ENCODE data around the gene PLCB1. TPM values are rescaled to one million over a fixed set of nuclear protein-coding genes. Genes with fewer than 3 reads are reported as not detected.

Gene PLCB1
- total and polyA plus RNA-seq, 2 of the 4 experiments (the other 2 are of a cell fraction): 5.6 to 16.1 TPM

- no peak overlapping the region for H3K14ac ChIP-seq (replicated peaks; ENCODE audit: low read depth, low read length)
- no peak overlapping the region for H2BK15ac ChIP-seq (ENCODE audit: low read depth, low read length)
- no peak overlapping the region for H2AK9ac ChIP-seq (replicated peaks; ENCODE audit: low read depth, low read length, poor library complexity)
- no peaks in the 10 kb centered on the region for H3K9me3 ChIP-seq (ENCODE audit: control insufficient read depth, insufficient read depth, low read length)
- no peak overlapping the region for H2BK20ac ChIP-seq (ENCODE audit: low read depth, low read length)
- no peak overlapping the region for H3K18ac ChIP-seq (ENCODE audit: low read depth, low read length)
- no peak overlapping the region for H4K8ac ChIP-seq (ENCODE audit: low read depth in 2 of 2, low read length in 2 of 2)
- no peak overlapping the region for H3K4me2 ChIP-seq (ENCODE audit: low read depth, low read length)
- in situ Hi-C loops (cut with MboI; ENCODE audit: low sequenced_read_pairs): no loop called here
- WGBS, 2 experiments (ENCODE audit: extremely low coverage in 2 of 2, insufficient read length in 1 of 2): no CpG with 5 or more reads among the region's 6 CpGs
- H3K36me3 ChIP-seq (ENCODE audit: control insufficient read depth, insufficient read depth, low read length): peaks cover 2% of the 10 kb centered on the region
- H2AK5ac ChIP-seq (ENCODE audit: low read depth, low read length): no peak overlapping the region
- no peak for DNase-seq
- no peak overlapping the region for H2AFZ ChIP-seq (replicated peaks; ENCODE audit: low read length, poor library complexity)
- intact Hi-C loops (cut with micrococcal nuclease): no loop called here
- H3K23ac ChIP-seq (ENCODE audit: low read depth, low read length): no peak overlapping the region
- no TSS peak for BruUV-seq (replicated peaks)
- H3K56ac ChIP-seq (ENCODE audit: extremely low read depth, insufficient read depth, low read length): no peak overlapping the region
- no peaks in the 10 kb centered on the region for H3K27me3 ChIP-seq (ENCODE audit: control insufficient read depth, insufficient read depth, low read length)
- no peak overlapping the region for H4K5ac ChIP-seq (ENCODE audit: low read depth, low read length)
- no peaks in the 10 kb centered on the region for H3K9me1 ChIP-seq (ENCODE audit: insufficient read depth, low read length)
- no peak overlapping the region for H2BK5ac ChIP-seq (ENCODE audit: low read depth, low read length, poor library complexity, severe bottlenecking)
- POLR2A ChIA-PET (ENCODE audit: unreplicated experiment): no interaction called here
- no peak overlapping the region for H3K27ac ChIP-seq (ENCODE audit: insufficient read depth, low read length)
- no peak overlapping the region for H2BK120ac ChIP-seq (ENCODE audit: low read depth, low read length)
- H3K4me3 ChIP-seq (ENCODE audit: insufficient read depth, low read depth, low read length): no peak overlapping the region
- no peak for TF ChIP-seq BHLHE40 (IDR thresholded peaks at IDR 0.05; ENCODE audit: low read depth, low read length)
- TF ChIP-seq RAD21 (IDR thresholded peaks at IDR 0.05; ENCODE audit: low read length): no peak
- TF ChIP-seq MAZ (IDR thresholded peaks at IDR 0.05; ENCODE audit: borderline replicate concordance, low read depth, low read length): no peak
- no peak for TF ChIP-seq MXI1 (IDR thresholded peaks at IDR 0.05; ENCODE audit: borderline replicate concordance, low read depth, low read length)
- TF ChIP-seq NFE2L2 (IDR thresholded peaks at IDR 0.05; ENCODE audit: low read depth, low read length): no peak
- no peak for TF ChIP-seq RFX5 (IDR thresholded peaks at IDR 0.05; ENCODE audit: low read depth, low read length)
- TF ChIP-seq POLR2A (IDR thresholded peaks at IDR 0.05; ENCODE audit: low read depth, low read length): no peak
- TF ChIP-seq, protein P1, sequence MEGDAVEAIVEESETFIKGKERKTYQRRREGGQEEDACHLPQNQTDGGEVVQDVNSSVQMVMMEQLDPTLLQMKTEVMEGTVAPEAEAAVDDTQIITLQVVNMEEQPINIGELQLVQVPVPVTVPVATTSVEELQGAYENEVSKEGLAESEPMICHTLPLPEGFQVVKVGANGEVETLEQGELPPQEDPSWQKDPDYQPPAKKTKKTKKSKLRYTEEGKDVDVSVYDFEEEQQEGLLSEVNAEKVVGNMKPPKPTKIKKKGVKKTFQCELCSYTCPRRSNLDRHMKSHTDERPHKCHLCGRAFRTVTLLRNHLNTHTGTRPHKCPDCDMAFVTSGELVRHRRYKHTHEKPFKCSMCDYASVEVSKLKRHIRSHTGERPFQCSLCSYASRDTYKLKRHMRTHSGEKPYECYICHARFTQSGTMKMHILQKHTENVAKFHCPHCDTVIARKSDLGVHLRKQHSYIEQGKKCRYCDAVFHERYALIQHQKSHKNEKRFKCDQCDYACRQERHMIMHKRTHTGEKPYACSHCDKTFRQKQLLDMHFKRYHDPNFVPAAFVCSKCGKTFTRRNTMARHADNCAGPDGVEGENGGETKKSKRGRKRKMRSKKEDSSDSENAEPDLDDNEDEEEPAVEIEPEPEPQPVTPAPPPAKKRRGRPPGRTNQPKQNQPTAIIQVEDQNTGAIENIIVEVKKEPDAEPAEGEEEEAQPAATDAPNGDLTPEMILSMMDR (conservative IDR thresholded peaks at IDR 0.05; ENCODE audit: low read depth, low read length): no peak
- no peak for TF ChIP-seq FOS (IDR thresholded peaks at IDR 0.05; ENCODE audit: low read depth, low read length)
- TF ChIP-seq, protein P2, sequence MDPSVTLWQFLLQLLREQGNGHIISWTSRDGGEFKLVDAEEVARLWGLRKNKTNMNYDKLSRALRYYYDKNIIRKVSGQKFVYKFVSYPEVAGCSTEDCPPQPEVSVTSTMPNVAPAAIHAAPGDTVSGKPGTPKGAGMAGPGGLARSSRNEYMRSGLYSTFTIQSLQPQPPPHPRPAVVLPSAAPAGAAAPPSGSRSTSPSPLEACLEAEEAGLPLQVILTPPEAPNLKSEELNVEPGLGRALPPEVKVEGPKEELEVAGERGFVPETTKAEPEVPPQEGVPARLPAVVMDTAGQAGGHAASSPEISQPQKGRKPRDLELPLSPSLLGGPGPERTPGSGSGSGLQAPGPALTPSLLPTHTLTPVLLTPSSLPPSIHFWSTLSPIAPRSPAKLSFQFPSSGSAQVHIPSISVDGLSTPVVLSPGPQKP (IDR thresholded peaks at IDR 0.05; ENCODE audit: borderline replicate concordance, low read depth, low read length): no peak
- TF ChIP-seq USF2 (IDR thresholded peaks at IDR 0.05; ENCODE audit: low read depth, low read length): no peak
- TF ChIP-seq SMC3 (IDR thresholded peaks at IDR 0.05; ENCODE audit: low read depth, low read length): no peak
- TF ChIP-seq CEBPB (IDR thresholded peaks at IDR 0.05; ENCODE audit: low read depth, low read length): no peak
- no peak for TF ChIP-seq RCOR1 (IDR thresholded peaks at IDR 0.05; ENCODE audit: insufficient replicate concordance, low read length)
- TF ChIP-seq MAFK (IDR thresholded peaks at IDR 0.05; ENCODE audit: low read depth, low read length): no peak
- no peak overlapping the region for H3K9ac ChIP-seq (ENCODE audit: low read depth, low read length)
- H4K91ac ChIP-seq (ENCODE audit: insufficient read depth, low read depth, low read length): no peak overlapping the region
- no peak for ATAC-seq (ENCODE audit: low read depth)
- dilution Hi-C loops (cut with HindIII; ENCODE audit: low sequenced_read_pairs, unreplicated experiment): no loop called here
- H3K4me1 ChIP-seq (ENCODE audit: control insufficient read depth, insufficient read depth, low read length): no peaks in the 10 kb centered on the region
- peaks cover 0 to 3% of the 10 kb centered on the region in 2 experiments; a peak in 2 of 4 replicates for H3K79me1 ChIP-seq (ENCODE audit: low read depth in 1 of 2, low read length in 2 of 2)
- H4K20me1 ChIP-seq (ENCODE audit: insufficient read depth, low read length): no peaks in the 10 kb centered on the region
- no peak overlapping the region for H3K4ac ChIP-seq (ENCODE audit: low read depth, low read length)
- CTCF ChIA-PET: interaction anchor here (0.5 kb wide), 1 partner anchor 1616 kb away, joined by 4 read pairs; no protein-coding TSS in a partner anchor
Measured at GRCh38 chr20:8175741-8176675, 43.9 kb downstream of the PLCB1 start.
